H1 (cell line): ENCODE measurements around the gene PACSIN2. TPM values are rescaled to one million over a fixed set of nuclear protein-coding genes. Genes with fewer than 3 reads are reported as not detected.

ENCODE experiments used
- polyA plus RNA-seq, 7 experiments: library from polyadenylated mRNA; depleted of rRNA in 3 of 7; stranded (reverse) in 5 of 7; unstranded in 2 of 7; fragments of >200 nt in 5 of 7; fragments of 200-250 nt in 2 of 7; gene quantifications; 1 replicate in 5 of 7; 2 replicates in 1 of 7; 4 replicates in 1 of 7; pipeline versions ENCODE4 v1.2.1 to v1.2.3, GENCODE V29; 2011 to 2013; ENCODE audit warnings: missing spikeins in 2 of 7, mixed read lengths in 2 of 7
- total RNA-seq: library from RNA; stranded (reverse); fragmentation: NEBNext Ultra II Directional; extraction: Animal tissue kit (Norgen Biotek cat#: 25700); gene quantifications from 2 replicates; pipeline ENCODE4 v1.2.1, GENCODE V29; 2021
- TF ChIP-seq, protein P1 (sequence below): IDR thresholded peaks from 2 replicates; pipeline ENCODE4 v1.6.1; 2011; ENCODE audit warnings: low read length, improper control_type of control experiment

PACSIN2 gene
- total and polyA plus RNA-seq, 2 of the 8 experiments (the other 6 are each of a cell fraction or from before 2014, with no cell fraction given), result 44.8 to 64.2 TPM

DNA sequence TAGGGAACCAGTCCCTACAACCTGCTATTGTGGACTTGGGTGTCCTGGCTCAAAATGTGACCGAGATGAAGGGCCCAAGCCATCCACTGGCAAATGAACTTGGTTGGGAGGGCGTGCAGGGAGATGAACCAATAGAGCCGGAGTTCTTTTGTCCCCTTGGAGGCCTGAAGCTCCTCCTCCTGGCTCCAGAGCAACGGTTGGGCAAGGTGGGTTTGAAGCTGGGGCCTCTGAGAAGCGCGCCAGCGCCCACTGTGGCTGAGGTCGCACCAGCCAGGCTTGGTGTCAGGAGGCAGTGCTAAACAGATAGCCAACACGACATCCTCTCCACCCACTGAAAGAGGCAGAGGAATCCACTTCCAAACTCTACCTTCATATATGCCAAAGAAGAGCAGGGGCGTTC, 36.0 kb upstream of the PACSIN2 start (continued):
- TF ChIP-seq, protein P1, sequence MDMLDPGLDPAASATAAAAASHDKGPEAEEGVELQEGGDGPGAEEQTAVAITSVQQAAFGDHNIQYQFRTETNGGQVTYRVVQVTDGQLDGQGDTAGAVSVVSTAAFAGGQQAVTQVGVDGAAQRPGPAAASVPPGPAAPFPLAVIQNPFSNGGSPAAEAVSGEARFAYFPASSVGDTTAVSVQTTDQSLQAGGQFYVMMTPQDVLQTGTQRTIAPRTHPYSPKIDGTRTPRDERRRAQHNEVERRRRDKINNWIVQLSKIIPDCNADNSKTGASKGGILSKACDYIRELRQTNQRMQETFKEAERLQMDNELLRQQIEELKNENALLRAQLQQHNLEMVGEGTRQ, result no peak
